ENCODE data around the gene RORC. TPM values are rescaled to one million over a fixed set of nuclear protein-coding genes. Genes with fewer than 3 reads are reported as not detected.

The RORC gene
- total and polyA plus RNA-seq, 2 experiments from 2014 or later: not detected

DNA sequence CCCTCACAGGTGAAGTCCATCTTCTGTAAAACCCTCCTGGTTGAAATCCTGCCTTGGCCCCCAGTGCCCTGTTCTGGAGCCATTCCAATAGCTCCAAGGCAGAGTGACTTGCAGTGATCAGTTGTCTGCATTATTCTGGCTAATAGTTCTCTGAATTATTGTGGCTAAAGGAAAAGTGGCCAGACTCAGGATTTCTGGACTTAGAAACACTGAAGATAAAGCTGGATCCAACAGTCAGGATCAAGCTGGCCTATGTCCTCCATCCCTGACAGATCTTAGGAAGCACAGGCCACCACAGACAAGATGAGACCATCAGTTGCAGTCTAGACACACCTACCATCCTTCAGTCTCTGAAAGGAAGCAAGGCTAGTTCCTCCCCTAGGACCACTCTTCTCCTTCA is 8.8 kb upstream of the RORC start:
- Histone ChIP-seq H3K27me3 (peaks cover 59% of the 10 kb centered on the region), H3K4me1 (ENCODE audit: low read depth) (no peaks in the 10 kb centered on the region), H3K9me3 (ENCODE audit: low read depth) (no peaks in the 10 kb centered on the region), H3K36me3 (no peaks in the 10 kb centered on the region), H3K4me3 (no peak overlapping the region), H3K27ac (no peak overlapping the region)
- no peak for DNase-seq (ENCODE audit: low read depth in 1 of 2, low spot score in 1 of 2)
- TF ChIP-seq, protein P1, sequence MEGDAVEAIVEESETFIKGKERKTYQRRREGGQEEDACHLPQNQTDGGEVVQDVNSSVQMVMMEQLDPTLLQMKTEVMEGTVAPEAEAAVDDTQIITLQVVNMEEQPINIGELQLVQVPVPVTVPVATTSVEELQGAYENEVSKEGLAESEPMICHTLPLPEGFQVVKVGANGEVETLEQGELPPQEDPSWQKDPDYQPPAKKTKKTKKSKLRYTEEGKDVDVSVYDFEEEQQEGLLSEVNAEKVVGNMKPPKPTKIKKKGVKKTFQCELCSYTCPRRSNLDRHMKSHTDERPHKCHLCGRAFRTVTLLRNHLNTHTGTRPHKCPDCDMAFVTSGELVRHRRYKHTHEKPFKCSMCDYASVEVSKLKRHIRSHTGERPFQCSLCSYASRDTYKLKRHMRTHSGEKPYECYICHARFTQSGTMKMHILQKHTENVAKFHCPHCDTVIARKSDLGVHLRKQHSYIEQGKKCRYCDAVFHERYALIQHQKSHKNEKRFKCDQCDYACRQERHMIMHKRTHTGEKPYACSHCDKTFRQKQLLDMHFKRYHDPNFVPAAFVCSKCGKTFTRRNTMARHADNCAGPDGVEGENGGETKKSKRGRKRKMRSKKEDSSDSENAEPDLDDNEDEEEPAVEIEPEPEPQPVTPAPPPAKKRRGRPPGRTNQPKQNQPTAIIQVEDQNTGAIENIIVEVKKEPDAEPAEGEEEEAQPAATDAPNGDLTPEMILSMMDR (IDR thresholded peaks at IDR 0.05; ENCODE audit: low read depth, low read length): no peak

DNA sequence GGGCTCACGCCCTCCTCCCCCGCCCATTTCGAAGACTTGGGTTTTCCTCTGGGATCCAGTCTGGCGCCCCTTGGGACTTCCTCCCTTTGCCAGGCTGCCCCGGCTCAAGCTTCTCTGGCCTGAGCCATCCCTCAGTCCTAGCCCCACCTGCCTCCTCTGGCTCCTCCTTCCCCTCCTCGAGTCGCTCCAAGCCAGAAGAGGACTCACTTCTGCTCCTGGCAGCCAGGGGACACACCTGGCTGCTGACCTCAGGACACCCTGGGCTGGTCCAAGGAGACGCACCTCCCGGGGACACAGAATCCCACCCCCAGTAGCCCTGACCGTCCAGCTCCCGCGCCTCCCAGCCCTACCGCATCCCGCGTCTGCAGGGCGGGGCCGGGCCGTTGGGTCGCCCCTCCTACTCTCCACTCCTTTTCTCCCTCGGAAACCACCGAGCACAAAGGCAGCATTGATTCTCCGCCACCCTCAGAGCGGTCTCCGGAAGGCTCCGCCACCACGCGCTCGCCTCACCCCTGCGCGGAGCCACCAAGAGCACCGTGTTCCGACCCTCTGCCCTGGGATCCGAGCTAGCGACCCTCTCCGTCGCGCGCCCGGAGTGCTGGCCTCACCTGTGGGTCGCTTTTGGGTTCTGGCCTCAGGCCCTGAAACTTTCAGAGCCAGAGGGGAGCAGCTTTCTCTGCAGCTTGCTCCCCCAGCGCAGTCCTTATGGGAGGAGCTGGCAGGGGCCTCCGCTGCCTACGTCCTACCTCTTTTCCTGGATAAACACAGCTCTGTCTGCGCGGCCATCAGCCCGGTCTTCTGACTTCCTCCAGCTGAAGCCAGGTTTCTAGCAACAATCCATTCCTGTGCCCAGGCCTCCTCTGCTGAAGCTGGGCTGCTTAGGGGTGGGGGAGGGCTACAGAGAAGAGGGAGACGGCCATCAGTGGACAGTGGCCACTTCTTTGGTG is 8.1 kb upstream of the RORC start, which contains the start of gene C2CD4D:
Gene C2CD4D (minus strand): TSS at position 364 of the 947 bp plus-strand sequence. CDS start 831 bp downstream, outside the sequence.
- peak; percentile 22 to 64 for DNase-seq (ENCODE audit: low read depth in 1 of 2, low spot score in 1 of 2)
- Histone ChIP-seq H3K27me3 (peaks cover 59% of the 10 kb centered on the region), H3K9me3 (ENCODE audit: low read depth) (no peaks in the 10 kb centered on the region), H3K36me3 (no peaks in the 10 kb centered on the region), H3K4me1 (ENCODE audit: low read depth) (no peaks in the 10 kb centered on the region), H3K4me3 (peak within 1 kb of the TSS; percentile 30), H3K27ac (no peak within 1 kb of the TSS)
- TF ChIP-seq, protein P1 (IDR thresholded peaks at IDR 0.05; ENCODE audit: low read depth, low read length): no peak

DNA sequence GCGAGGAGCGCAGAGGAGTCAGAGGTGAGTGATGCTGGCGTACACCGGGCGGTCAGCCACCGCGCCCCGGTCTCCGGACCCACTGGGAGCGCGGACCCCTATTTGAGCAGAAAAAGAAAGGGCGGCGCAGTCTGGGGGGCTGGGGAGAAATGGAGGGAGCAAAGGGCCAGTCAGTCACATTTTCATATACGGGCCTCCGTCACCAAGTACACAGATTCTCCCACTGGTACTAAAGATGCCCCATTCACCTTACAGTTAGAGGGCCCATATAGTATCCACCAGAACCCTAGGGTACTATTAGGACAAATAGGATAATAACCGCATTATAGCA is 7.4 kb upstream of the RORC start:
- H3K27me3 ChIP-seq: peaks cover 59% of the 10 kb centered on the region
- DNase-seq (ENCODE audit: low read depth in 1 of 2, low spot score in 1 of 2): no peak
- H3K4me1 ChIP-seq (ENCODE audit: low read depth): no peaks in the 10 kb centered on the region
- H3K9me3 ChIP-seq (ENCODE audit: low read depth): no peaks in the 10 kb centered on the region
- TF ChIP-seq, protein P1 (IDR thresholded peaks at IDR 0.05; ENCODE audit: low read depth, low read length): no peak
- no peaks in the 10 kb centered on the region for H3K36me3 ChIP-seq
- peak overlapping the region; percentile 30 for H3K4me3 ChIP-seq
- H3K27ac ChIP-seq: no peak overlapping the region

DNA sequence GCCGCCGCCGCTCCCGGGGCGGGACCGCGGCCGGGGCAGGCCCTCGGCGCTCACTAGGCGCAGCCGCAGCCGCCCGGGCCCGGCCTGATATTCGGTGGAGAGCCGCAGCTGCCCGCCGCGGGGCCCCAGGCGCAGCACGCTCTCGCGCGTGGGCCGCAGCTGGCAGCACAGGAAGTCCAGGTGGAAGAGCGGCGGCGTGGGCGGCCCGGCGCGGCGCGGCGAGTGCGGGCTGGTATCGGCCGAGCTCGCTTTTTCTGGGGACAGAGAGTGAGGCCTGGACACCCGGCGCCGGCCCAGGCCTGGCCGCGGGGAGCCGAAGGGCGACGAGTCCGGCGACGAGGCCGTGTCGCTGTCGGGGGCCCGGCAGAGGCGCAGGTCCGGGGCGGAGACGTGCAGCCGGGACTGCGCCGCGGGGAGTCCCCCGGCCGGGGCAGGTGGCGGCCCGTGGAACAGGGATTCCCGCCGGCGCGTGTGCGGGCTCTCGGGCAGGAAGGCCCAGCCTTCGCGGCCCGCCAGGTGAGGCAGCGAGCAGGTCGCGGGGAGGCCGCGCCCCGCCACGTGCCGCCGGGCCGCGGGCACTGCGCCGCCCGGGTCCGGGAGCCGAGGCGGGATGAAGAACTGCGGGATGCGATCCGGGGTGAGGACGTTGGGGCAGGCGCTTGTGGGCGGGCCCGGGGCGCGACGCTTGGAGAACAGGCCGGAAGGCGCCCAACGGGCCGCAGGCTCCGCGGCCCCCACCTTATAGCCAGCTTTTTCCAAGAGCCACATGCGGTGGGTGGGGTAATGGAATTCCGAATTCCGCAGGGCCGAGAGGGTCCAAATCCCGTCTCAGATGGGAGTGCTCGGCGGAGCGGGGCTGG is 6.8 kb upstream of the RORC start:
- TF ChIP-seq, protein P1 (IDR thresholded peaks at IDR 0.05; ENCODE audit: low read depth, low read length): no peak
- H3K36me3 ChIP-seq: no peaks in the 10 kb centered on the region
- H3K4me3 ChIP-seq: peak overlapping the region; percentile 30
- no peaks in the 10 kb centered on the region for H3K9me3 ChIP-seq (ENCODE audit: low read depth)
- H3K27ac ChIP-seq: no peak overlapping the region
- peaks cover 59% of the 10 kb centered on the region for H3K27me3 ChIP-seq
- H3K4me1 ChIP-seq (ENCODE audit: low read depth): no peaks in the 10 kb centered on the region
- DNase-seq (ENCODE audit: low read depth in 1 of 2, low spot score in 1 of 2): peak; percentile 34 to 35

DNA sequence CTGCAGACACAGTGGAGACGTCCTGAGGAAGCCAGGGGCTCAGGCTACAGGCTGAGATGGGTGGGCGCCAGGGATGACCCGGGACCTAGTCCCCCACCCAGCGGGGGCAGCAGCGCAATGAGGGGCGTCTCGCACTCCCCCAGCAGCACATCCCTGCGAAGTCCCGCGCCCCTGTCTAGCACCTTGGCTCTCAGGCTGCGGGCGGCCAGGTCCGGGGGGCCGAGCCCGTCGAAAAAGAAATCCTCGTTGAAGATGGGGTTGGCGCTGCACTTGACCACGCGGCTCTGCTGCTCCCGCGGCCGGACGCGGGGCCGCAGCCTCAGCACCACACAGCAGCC is 6.3 kb upstream of the RORC start:
- Histone ChIP-seq H3K27me3 (peaks cover 59% of the 10 kb centered on the region), H3K4me1 (ENCODE audit: low read depth) (no peaks in the 10 kb centered on the region), H3K36me3 (no peaks in the 10 kb centered on the region), H3K4me3 (peak overlapping the region; percentile 30), H3K9me3 (ENCODE audit: low read depth) (no peaks in the 10 kb centered on the region), H3K27ac (no peak overlapping the region)
- no peak for DNase-seq (ENCODE audit: low read depth in 1 of 2, low spot score in 1 of 2)
- TF ChIP-seq, protein P1 (IDR thresholded peaks at IDR 0.05; ENCODE audit: low read depth, low read length): no peak
